HG03520 (cell line): ENCODE results near the gene SH2D1B.

Source experiments
- ATAC-seq: cut with Tn5 transposase; IDR thresholded peaks from one replicate; pipeline ENCODE4 v1.9.1; 2021; ENCODE audit warnings: mild to moderate bottlenecking, moderate library complexity; ENCODE audit not compliant: unreplicated experiment

Gene SH2D1B

DNA sequence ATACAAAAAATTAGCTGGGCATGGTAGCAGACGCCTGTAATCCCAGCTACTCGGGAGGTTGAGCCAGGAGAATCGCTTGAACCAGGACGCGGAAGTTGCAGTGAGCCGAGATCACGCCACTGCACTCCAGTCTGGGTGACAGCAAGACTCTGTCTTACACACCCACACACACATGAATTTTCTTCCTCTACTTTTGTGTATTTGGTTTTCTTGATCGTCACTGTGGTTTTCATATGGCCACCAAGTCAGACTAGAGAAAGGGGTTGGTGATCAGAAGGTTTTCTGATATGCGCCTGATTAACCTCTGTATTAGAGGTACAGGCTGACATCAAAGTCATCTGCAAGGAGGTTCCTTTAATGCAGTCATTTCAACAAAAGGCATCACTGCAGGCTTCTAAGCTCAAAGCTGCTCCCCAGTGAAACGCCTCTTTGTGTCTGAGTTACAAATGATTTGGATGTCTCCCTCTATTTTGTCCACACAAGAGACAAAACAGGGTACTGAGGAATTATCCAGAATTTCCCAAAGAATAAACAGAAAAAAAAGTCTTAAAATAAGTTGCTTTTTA, 11.1 kb downstream of the SH2D1B start:
- no peak for ATAC-seq

DNA sequence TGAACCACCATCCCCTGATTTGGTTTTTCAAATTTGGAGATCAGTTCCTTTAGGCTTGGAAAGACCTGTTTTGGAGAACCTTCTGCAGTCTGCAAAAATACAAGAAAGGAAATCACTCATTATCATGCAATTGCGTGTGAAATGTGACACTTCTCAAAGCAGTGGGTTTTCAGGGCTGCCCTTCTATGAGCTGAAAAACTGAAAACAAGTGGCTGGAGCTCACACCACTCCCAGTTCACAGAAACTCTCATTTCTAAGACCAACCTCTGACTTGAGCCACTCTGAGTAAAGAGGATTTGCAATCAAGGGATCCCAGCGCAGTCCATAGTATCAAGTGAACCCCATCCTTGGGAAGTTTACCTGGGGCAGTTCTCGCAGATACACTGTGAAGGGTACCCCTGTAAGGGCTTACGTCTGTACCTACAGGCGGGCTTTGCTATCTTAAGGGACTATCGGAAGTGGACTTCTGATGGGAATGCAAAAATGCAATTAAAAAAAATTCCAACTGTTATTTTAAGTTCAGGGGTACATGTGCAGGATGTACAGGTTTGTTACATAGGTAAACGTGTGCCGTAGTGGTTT, 12.8 kb downstream of the SH2D1B start:
- no peak for ATAC-seq

DNA sequence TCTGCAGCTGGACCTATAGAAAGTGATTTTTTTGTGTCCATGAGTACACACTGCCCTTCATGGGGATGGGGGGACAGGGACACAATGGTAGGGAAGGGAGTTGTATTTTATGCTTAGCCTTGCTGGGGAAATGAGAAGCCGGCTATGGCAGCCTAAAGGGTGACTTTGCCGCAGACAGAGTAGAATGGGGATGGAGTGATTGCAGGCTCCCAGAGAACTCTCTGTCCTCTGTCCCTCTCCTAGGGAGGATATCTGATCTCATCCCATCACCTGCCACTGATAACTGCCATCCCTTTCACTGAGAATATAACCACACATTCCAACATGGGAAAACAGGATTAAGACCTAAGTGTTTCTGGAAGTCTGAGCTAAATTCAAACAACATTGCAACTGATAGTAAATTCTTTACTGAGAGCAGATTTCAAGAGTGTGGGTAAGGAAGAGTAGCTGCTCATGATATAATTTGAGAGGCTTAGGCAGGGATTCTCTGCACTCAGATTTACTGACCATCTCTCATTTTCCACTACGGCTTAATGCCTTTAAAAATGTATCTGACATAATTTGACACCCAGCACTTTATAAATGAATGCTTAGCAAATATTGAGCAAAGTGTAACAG, 13.9 kb downstream of the SH2D1B start:
- no peak for ATAC-seq

DNA sequence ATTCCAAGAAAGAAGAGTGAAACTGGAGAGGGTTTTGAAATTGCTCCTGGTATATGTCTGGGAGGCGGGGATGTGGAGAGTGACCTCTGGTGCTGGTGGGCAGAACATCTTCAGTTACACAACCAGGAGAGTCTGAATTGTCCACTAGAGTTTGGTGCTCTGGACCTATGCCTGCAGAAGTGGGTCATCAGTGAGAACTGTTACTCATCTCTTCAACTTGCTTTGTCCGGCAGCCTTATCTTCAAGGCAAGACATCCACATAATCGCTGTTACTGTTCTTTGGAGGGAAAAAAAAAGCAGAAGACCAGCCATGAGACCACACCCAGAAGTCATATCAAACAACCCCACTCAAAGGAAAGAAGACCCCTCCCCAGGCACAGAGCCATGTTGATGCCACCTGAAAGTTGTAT, 14.9 kb downstream of the SH2D1B start:
- no peak for ATAC-seq

DNA sequence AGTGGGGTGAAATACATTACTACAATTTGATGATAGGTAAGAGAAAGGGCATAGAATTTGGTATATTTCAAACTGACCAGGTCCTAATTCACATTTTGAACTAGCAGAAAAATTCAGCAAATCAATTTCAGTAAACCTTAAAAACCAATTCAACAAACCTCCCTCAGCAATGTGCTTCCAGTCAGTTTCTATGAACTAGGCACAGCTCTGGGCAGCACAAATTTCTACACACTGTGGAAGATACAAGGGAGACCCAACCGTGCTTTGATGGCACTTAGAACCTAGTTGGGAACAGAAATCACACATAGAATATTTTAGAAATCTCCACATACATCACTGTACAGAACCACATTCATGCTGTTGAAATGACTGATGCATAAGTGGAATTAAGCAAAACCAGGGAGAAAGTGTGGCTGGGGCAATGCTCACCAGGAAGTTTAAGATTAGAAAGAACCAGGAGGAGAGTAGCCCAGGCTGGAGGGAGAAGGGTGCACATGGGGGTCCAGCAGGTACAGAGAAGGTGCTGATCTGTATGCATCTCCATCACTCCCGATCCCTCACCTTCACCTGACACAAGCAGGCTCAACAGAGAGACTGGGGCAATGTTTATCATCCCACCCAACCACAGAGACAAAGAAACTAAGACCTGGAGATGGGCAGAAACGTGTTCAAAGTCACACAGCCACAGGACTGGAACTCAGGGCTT, 15.6 kb downstream of the SH2D1B start:
- ATAC-seq: no peak

DNA sequence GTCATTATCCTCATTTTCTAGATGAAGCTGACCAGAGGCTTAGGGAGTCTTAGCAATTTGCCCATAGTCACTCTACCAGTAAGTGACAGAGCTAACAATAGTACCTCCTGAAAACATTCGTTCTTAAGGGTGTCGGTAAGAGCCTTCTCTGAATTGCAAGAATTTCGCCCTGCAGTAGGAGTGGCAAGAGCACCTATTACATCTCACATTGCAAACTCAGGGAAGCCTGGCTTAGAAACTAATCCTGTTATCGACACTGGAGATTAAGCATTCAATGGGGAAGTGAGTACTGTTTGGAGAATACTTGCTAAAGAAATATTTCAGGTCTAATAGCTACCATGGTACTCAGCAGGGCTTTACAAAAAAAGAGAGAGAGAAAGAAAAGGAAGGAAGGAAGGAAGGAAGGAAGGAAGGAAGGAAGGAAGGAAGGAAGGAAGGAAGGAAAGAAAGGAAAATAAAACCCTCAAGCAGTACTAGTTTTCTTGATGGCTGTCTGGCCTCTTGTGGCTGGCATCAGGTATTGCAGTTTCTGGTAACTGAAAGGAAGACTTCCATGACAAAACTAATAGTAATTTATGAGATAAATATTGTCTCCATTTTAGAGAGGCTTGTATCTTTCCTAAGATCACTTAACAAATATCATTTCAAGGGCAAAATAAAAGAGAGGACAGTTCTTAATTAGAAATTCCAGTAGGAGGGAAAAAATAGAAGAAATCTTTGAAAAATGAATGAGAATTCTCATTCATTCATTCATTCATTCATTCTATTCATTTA, 20.0 kb downstream of the SH2D1B start:
- no peak for ATAC-seq

DNA sequence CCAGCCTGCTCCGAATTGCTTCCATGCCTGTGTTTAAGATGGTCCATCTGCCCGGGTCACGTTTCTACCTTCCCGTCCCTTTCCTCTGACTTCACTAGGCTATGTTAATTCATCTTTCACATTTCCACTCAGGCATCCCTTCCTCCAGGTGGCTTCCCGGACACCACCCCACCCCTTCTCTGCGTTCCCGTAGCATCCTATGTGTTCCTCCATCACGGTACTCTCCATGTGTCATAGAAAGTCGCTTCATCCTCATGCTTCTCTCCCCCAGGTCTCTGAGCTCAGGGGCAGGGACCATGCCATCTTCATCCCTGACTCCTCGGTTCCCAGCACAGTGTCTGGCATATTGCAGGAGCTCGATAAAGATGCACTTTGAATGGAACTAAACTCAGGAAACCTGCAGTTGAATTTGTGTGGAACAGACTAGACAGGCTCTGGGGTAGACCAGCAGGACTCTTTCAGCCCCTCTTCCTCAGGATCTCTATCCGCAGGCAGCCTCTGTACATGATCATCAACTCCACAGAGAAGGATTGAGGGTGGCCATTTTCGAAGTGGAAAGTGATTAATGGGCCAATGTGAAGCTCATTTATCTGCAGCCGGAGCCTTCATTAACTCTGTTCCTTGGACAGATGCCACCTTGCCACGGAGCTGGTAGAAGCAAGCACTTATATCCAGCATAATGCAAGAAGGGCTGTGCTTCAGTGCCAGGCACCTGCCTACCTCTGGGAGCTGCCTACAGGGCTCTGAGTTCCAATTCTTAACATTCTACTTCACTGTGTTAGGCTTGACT, 21.3 kb downstream of the SH2D1B start:
- ATAC-seq: no peak

DNA sequence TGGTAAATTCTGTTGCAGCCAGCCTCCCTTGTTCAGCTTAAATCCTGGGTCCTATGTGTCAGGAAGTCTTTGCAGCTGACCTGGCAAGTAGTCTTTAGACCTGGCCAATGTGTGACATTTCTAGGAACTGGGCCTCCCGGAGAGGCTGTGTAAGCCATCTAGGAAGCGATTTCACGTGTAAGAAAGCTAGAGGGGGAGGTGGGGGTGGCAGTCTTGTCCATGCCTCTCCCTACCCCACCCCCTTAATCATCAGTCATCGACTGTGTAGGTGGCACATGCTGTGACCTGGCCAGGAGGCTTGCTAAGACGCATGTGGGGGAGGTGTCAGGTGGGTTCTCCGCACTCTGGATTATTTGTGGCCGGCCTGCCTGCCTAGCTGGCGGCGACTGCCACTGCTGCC, 22.0 kb downstream of the SH2D1B start:
- ATAC-seq: no peak

DNA sequence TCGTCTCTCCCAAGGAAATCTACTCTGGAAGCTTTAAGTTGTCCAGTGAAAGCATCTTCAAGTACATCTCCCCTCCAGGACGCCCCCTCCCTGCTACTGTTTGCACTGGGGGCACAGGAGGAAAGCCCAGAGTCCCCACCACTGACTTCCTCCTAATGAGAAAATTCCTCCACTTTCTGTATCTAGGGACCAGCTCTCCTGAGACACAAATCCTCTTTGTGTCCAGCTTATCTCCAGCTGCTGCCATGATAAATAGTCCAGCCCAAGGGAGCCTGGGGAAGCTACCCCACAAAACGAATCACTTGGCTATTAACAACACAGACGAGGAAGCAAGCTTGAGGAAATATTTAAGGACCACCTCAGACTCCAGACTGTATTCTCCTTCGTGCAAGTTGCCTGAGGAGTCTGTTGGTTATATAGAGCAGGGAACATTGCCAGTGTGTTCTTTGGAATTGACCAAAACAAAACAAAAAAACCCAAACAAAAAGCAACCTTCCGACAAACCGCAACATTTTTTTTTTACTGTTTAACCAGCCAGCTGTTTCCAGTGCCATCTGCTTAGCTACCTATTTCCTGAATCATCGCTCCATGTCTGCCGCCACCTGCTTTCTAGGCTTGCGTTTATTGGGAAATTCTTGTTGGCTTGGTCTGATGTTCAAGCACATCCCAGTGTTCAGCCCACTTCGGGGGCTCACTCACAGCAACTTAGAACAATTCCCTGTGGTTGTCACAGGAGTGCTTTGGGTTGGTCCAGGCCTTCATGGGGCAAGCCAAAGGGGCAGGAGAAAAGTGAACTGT, 22.7 kb downstream of the SH2D1B start:
- no peak for ATAC-seq

DNA sequence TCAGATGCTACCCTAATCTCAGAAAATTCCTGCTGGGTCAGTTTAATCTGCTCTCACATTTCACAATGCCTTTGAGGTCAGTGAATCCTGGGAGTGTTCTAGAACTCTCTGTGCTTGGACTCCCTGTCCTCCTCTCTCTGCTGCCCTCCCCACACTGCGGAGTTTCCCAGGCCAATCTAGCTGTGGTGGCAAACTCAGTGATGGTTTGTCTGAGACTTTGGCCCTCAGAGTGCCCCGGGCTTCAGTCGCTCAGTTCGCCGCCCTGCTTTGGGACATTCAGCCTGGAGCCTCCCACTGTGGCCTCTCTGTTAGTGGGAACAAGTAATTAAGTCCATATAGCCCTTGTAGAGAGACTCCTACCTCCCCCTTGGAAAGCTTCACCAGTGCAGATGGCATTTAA, 23.3 kb downstream of the SH2D1B start:
- no peak for ATAC-seq

DNA sequence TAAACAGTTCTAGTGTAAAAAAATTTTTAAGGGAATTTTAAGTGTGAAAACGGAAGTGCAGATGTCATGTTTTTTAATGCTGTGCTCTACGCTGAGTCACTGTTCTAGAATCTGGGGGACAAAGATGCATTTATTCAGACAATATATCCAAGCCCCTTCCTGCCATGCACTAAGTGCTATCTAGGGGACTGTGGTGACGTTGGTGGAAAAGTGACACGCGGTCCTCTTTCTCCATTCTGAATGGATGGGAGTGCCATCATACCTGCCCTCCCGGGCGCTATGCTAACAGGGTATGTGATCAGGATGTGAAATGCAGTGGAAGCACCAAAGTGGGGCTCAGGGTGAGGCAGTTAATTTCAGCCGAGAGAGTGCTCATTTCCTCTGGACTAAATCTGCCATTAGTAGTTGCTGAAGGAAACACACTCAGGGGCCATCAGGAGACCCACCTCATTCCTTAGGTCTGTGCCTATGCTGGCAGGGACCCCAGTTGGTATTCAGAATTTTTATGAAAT, 23.8 kb downstream of the SH2D1B start:
- no peak for ATAC-seq

DNA sequence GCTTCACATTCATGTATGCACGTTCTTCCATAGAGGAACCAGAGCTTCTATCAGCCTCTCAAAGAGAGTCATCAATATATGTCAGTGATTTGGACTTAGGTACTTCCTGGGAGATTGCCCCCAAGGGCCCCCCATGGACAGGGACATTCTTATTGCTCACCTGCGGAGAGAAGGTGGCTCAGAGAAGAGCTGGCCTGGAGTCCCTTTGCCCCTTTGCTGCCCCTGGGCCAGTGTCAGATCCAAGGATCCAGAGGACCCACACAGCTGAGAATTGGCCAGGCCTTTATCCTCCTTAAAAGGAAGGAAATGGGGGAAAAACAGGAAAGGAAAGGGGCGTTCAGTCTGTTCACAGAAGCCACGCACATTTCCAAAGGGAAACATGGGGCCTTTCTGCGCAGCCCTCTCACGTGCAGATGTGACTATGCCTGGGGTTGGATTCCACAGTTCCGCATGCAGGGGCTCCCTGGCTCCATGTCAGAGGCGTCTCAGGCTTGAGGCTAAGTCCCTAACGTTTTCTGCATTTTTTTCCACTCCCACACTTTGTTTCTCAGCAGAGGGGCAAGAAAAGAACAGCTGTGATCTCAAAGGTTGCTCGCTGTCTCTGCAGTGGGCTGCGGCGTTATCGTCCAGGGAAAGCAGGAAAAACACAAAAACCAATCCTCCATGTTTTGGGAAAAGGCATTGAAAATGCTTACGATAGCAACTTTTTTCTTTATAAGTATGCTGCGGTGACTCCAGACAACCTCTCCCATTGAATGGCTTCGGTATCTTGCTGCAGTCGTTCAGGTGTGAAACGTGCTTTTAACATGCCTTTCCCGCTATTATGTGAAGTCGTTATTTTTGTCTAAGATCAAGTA, 24.5 kb downstream of the SH2D1B start:
- ATAC-seq: no peak

DNA sequence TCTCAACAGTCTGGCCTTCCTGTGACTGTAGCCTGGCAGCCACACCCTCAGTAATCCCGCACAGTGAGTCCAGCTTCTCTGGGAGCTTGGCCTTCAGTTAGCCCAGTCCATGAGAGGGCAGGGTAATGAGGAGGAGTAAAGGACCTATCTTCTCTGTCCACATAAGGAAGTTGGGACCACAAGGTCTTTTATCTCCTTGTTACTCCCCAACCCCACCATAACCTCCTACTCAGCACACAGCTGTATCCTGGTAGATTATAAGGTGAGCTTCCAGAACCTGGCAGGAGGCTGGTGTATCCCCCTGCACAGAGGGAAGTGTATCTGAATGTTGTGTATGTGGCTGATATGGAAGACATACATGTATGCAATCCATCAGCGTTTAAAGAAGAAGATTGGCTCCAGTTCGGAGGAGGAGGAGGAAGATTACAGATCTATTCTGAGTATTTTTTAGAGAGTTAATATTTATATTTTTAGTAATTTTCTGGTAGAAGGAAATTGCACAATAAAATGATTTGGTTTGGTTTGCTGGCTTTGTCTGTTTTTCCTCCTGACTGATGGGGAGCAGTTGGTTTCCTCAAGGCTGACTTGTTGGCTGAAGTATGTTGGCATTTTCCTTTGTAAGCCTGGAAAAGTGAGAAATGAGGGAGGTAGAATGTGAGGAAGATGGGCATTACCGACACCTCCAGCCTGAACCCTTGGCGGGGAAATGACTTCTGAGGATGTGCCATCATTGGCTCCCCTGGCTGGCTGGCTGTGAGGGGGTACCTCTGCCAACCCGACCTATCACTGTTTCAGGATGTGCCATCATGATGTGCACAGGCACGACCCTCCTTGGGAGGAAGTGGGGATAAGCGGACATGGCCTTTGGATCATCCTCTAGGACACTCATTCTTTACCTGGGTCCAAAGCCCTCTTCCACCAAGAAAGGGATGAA, 25.4 kb downstream of the SH2D1B start:
- ATAC-seq: no peak

DNA sequence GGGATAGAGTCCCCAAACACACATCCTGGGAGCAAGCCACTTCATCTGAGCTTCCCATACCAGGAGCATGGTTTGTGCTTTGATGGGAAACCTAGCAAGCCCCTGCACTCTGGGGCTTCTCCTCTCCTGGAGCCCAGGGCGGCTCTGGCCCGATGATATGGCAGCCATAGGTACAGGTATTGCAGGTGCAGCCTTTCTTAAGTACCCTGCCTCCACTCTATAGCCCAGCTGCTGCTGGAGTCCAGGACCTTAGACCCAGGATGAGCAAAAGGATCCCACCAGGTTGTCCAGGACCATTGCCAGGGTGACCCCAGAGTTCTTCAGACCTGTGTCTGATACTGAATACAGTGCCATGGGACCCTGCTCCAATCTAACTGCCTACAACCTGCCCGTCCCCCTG, 26.2 kb downstream of the SH2D1B start:
- ATAC-seq: no peak

DNA sequence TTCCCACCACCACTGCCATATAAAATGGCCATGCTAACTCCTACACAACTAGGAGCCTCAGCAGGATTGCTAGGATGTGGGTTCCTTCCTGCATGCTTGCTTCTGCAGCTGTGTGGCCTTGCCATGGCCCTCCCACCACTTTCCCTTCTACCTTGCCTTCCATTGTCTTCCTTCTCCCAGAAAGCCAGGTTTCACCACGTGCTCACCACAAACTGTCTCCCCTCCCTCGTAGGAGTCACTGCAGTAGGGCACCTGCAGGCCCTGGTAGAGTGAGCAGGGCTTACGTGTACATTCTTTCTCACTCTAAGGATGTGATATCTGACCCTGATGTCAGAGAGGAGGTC, 26.7 kb downstream of the SH2D1B start:
- ATAC-seq: no peak

DNA sequence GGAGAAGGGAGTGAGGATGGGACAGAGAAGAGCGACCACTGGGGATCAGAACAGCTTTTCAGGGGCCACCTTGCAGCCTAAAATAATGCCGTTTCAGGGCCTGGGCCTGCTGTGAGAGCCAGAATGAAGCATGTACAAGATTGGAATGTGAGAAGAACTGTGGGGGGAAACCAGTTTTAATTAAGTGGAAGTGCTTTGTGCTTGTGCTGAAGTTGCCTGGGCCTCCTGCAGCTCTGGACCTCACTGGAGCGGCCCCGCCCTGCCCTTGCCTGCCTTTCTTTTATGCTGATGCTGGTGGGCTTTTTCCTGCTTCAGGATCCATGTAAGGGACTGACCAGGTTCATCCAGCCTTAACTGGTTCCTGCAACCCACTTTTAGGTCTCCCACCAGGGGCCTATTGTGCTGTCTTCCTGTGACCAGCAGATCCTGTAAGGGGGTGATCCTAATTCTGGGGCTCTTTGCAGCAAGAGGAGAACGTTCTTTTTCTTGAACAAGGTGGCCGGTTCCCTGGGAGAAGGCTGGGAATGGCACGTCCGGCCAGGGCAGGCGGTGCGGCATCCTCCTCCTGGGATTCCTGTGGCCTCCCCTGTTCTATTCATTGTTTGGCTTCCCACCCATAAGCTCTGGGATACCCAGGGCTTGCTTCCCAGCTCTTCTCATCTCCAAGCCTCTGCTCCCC, 27.2 kb downstream of the SH2D1B start:
- ATAC-seq: no peak

DNA sequence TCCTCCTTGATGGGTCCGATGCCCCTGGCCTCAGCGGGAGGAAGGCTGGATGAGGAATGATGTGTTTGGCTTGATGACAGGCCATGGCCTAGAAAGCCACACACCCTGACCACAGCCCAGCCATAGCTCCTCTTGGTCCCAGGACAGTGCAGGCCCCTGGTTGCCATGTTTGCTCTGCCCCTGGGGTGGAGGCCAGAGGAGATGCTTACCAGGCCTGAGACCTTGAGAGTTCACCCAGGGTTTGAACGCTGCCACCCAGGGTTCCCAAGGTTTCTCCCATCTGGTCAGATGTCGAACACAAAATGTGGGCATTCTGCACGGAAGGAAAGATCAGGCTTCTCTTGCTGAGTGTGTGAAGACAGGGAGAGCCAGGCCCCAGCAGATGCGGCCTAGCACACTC, 27.8 kb downstream of the SH2D1B start:
- no peak for ATAC-seq
